ENCODE data around the gene ORC1. TPM values are rescaled to one million over a fixed set of nuclear protein-coding genes. Genes with fewer than 3 reads are reported as not detected.

ORC1 gene
- total RNA-seq, 2 experiments from 2014 or later, result 1.1 to 1.3 TPM

DNA sequence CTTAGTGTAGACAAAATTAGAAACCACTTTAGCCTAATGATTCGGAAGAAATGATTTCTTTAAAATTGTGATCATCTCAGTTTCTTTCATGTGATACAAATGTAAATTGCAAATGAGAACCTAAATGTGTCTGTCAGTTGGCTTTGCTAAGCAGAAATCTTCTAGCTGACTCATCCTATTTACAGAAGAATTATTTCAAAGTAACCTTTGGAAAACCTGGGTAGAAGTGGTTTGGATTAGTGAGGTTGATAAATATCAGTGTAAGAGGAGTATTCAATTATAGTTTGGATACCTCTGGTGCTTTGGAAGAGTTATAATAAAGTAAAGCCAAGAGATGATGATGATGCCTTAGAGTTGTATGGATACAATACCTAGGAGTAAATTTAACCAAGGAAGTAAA lies 75.6 kb downstream of the ORC1 start:
- H3K9me3 Mint-ChIP-seq, result no peaks in the 10 kb centered on the region
- Histone ChIP-seq H3K4me1 (ENCODE audit: insufficient read depth, low read length) (no peaks in the 10 kb centered on the region), H3K4me3 (ENCODE audit: low read length) (no peak overlapping the region), H3K9me3 (ENCODE audit: control insufficient read depth in 1 of 2, insufficient read depth in 1 of 2, low read length in 2 of 2) (no peaks in the 10 kb centered on the region), H3K27me3 (ENCODE audit: control insufficient read depth in 1 of 2, insufficient read depth in 2 of 2, low read length in 2 of 2) (no peaks in the 10 kb centered on the region), H3K27ac (ENCODE audit: low read depth in 1 of 2, low read length in 2 of 2) (no peak overlapping the region), H3K36me3 (ENCODE audit: insufficient read depth, low read length) (no peaks in the 10 kb centered on the region)
- H3K27ac Mint-ChIP-seq, result no peak overlapping the region
- H3K36me3 Mint-ChIP-seq (ENCODE audit: low read depth), result no peaks in the 10 kb centered on the region
- H3K4me3 Mint-ChIP-seq, result no peak overlapping the region
- H3K27me3 Mint-ChIP-seq, result no peaks in the 10 kb centered on the region
- ATAC-seq (ENCODE audit: poor library complexity), result no peak
- no peak for DNase-seq
- no peaks in the 10 kb centered on the region for H3K4me1 Mint-ChIP-seq (ENCODE audit: low read depth)
- ChIA-PET POLR2A (interaction anchor here (0.6 kb wide), 1 partner anchor 65 kb away, joined by 3 read pairs; no protein-coding TSS in a partner anchor), CTCF (no interaction called here)
- intact Hi-C loops (cut with DNase I, micrococcal nuclease), result no loop called here
- TF ChIP-seq, protein P1, sequence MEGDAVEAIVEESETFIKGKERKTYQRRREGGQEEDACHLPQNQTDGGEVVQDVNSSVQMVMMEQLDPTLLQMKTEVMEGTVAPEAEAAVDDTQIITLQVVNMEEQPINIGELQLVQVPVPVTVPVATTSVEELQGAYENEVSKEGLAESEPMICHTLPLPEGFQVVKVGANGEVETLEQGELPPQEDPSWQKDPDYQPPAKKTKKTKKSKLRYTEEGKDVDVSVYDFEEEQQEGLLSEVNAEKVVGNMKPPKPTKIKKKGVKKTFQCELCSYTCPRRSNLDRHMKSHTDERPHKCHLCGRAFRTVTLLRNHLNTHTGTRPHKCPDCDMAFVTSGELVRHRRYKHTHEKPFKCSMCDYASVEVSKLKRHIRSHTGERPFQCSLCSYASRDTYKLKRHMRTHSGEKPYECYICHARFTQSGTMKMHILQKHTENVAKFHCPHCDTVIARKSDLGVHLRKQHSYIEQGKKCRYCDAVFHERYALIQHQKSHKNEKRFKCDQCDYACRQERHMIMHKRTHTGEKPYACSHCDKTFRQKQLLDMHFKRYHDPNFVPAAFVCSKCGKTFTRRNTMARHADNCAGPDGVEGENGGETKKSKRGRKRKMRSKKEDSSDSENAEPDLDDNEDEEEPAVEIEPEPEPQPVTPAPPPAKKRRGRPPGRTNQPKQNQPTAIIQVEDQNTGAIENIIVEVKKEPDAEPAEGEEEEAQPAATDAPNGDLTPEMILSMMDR (IDR thresholded peaks at IDR 0.05), result no peak

DNA sequence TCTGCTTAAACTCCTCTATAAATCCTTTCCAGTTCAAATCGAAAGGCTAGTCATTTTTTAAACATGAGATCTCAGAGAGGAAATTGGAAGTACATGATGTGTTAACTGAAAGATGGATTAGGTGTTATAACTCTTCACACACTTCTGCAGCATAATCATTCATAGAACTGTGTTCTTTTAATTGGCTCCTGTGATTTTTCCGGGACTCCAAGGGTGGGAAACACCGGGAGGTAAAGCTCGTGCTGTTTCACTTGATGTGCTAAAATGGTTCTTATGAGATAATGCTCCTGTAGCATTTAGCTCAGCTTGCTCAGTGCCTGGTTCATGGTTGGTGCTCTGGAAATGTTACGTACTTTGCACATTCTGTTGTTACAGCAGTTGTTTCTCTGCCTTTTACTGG lies 78.4 kb downstream of the ORC1 start:
- H3K27me3 ChIP-seq (ENCODE audit: control insufficient read depth in 1 of 2, insufficient read depth in 2 of 2, low read length in 2 of 2), result no peaks in the 10 kb centered on the region
- H3K9me3 ChIP-seq (ENCODE audit: control insufficient read depth in 1 of 2, insufficient read depth in 1 of 2, low read length in 2 of 2), result no peaks in the 10 kb centered on the region
- no peaks in the 10 kb centered on the region for H3K9me3 Mint-ChIP-seq
- H3K4me1 ChIP-seq (ENCODE audit: insufficient read depth, low read length), result no peaks in the 10 kb centered on the region
- CTCF ChIA-PET, result interaction anchor here (0.7 kb wide), 1 partner anchor 81 kb away, joined by 4 read pairs; no protein-coding TSS in a partner anchor
- DNase-seq (no peak), ATAC-seq (ENCODE audit: poor library complexity) (no peak)
- H3K36me3 ChIP-seq (ENCODE audit: insufficient read depth, low read length), result no peaks in the 10 kb centered on the region
- intact Hi-C loops (cut with DNase I, micrococcal nuclease), result no loop called here
- no peak overlapping the region for H3K4me3 Mint-ChIP-seq
- H3K27ac Mint-ChIP-seq, result no peak overlapping the region
- TF ChIP-seq, protein P1 (IDR thresholded peaks at IDR 0.05), result no peak
- no peaks in the 10 kb centered on the region for H3K4me1 Mint-ChIP-seq (ENCODE audit: low read depth)
- POLR2A ChIA-PET, result no interaction called here
- H3K27me3 Mint-ChIP-seq, result no peaks in the 10 kb centered on the region
- no peak overlapping the region for H3K27ac ChIP-seq (ENCODE audit: low read depth in 1 of 2, low read length in 2 of 2)
- H3K4me3 ChIP-seq (ENCODE audit: low read length), result no peak overlapping the region
- H3K36me3 Mint-ChIP-seq (ENCODE audit: low read depth), result no peaks in the 10 kb centered on the region

DNA sequence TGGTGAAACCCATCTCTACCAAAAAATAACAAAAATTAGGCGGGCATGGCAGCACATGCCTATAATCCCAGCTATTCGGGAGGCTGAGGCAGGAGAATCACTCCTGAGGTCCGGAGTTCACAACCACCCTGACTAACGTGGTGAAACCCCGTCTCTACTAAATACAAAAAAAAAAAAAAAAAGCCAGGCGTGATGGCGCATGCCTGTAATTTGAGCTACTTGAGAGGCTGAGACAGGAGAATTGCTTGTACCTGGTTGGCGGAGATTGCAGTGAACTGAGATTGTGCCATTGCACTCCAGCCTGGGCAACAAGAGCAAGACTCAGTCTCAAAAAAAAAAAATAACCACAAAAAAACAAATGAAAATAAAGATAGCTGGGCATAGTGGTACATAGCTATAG lies 80.5 kb downstream of the ORC1 start:
- ChIA-PET POLR2A (interaction anchor here (0.7 kb wide), 1 partner anchor 12 kb away, joined by 3 read pairs; no protein-coding TSS in a partner anchor), CTCF (interaction anchor here (0.7 kb wide), 1 partner anchor 10 kb away, joined by 3 read pairs; no protein-coding TSS in a partner anchor)
- no peak overlapping the region for H3K27ac ChIP-seq (ENCODE audit: low read depth in 1 of 2, low read length in 2 of 2)
- Mint-ChIP-seq H3K27me3 (no peaks in the 10 kb centered on the region), H3K9me3 (no peaks in the 10 kb centered on the region), H3K4me3 (no peak overlapping the region), H3K4me1 (ENCODE audit: low read depth) (no peaks in the 10 kb centered on the region), H3K27ac (no peak overlapping the region), H3K36me3 (ENCODE audit: low read depth) (no peaks in the 10 kb centered on the region)
- no peaks in the 10 kb centered on the region for H3K4me1 ChIP-seq (ENCODE audit: insufficient read depth, low read length)
- H3K36me3 ChIP-seq (ENCODE audit: insufficient read depth, low read length), result no peaks in the 10 kb centered on the region
- DNase-seq, result no peak
- no peaks in the 10 kb centered on the region for H3K27me3 ChIP-seq (ENCODE audit: control insufficient read depth in 1 of 2, insufficient read depth in 2 of 2, low read length in 2 of 2)
- no peaks in the 10 kb centered on the region for H3K9me3 ChIP-seq (ENCODE audit: control insufficient read depth in 1 of 2, insufficient read depth in 1 of 2, low read length in 2 of 2)
- ATAC-seq (ENCODE audit: poor library complexity), result no peak
- H3K4me3 ChIP-seq (ENCODE audit: low read length), result no peak overlapping the region
- intact Hi-C loops (cut with DNase I, micrococcal nuclease), result no loop called here
- TF ChIP-seq, protein P1 (IDR thresholded peaks at IDR 0.05), result no peak

Other genes starting within 250 kb of the ORC1 start
- gene CC2D1B, start 38.2 kb downstream of the ORC1 start, total RNA-seq, result 10 to 100 TPM; 46.5 to 47.5 TPM
- gene PRPF38A, start 179 bp upstream of the ORC1 start, total RNA-seq, result 10 to 100 TPM; 56.2 to 63.6 TPM
- gene TUT4, start 148.7 kb upstream of the ORC1 start, total RNA-seq, result 100 to 1,000 TPM; 141 to 147 TPM
- gene GPX7, start 197.9 kb upstream of the ORC1 start, total RNA-seq, result 10 to 100 TPM; 11.7 to 12.5 TPM
- 10 to 100 TPM; 25.9 to 28.4 TPM for gene SHISAL2A, start 228.7 kb upstream of the ORC1 start, total RNA-seq

All from CD4-positive, alpha-beta T cell (primary cell).